Measurements from ENCODE around the gene GJE1. TPM values are rescaled to one million over a fixed set of nuclear protein-coding genes. Genes with fewer than 3 reads are reported as not detected.

GJE1 gene
- total RNA-seq, 1 experiment from 2014 or later = not detected

GRCh38 chr6:142165227-142165626 is 32.5 kb downstream of the GJE1 start:
- no peak for DNase-seq (ENCODE audit: low read depth)

- no peak for DNase-seq (ENCODE audit: low read depth)
Observed at GRCh38 chr6:142167071-142167470, 34.3 kb downstream of the GJE1 start.

GRCh38 chr6:142167486-142167885 is 34.8 kb downstream of the GJE1 start:
- no peak for DNase-seq (ENCODE audit: low read depth)

- DNase-seq (ENCODE audit: low read depth) = no peak
Observed at GRCh38 chr6:142171351-142171750, 38.6 kb downstream of the GJE1 start.

GRCh38 chr6:142172758-142173157 is 40.0 kb downstream of the GJE1 start:
- no peak for DNase-seq (ENCODE audit: low read depth)

- DNase-seq (ENCODE audit: low read depth) = no peak
Observed at GRCh38 chr6:142173980-142174379, 41.3 kb downstream of the GJE1 start.

GRCh38 chr6:142174703-142175102 is 42.0 kb downstream of the GJE1 start:
- no peak for DNase-seq (ENCODE audit: low read depth)

DNA sequence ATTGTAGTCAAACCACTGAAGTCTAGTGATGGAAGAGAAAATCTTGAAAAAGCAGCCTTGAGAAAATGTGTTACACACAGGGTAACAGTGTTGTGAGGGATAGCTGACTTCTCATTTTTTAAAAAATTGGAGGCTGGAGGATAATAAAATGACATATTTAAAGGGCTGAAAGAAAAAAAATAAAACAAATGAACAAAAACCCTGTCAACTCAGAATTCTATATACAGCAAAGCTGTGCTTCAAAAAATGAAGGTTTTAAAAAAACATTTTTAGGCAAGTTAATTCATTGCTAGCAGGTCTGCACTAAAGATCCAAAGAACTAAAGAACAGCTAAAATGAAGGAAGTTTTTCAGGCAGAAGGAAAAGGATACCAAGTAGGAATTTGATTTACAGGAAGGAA is 45.4 kb downstream of the GJE1 start:
- no peak for DNase-seq (ENCODE audit: low read depth)

- no peak for DNase-seq (ENCODE audit: low read depth)
Observed at GRCh38 chr6:142182004-142182403, 49.3 kb downstream of the GJE1 start.

DNA sequence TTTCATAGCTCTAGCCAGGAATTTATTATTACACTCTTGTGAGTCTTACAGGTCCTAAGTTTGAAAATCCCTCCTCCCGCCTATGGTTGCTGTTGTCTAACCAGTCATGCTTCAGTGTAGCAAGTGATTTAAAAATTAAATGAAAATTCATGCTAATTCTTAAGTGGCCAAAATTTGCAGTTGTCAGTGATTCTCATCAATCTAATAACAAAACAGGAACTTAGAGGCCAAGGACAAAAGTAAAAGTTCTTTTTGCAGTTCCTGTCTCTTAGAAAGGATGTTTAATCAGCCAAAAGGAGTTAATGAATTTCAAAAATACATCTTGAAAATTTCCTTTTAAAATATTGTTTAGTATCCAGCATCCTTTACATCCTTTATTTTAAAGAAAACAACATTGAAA is 50.6 kb downstream of the GJE1 start:
- DNase-seq (ENCODE audit: low read depth) = no peak

DNA sequence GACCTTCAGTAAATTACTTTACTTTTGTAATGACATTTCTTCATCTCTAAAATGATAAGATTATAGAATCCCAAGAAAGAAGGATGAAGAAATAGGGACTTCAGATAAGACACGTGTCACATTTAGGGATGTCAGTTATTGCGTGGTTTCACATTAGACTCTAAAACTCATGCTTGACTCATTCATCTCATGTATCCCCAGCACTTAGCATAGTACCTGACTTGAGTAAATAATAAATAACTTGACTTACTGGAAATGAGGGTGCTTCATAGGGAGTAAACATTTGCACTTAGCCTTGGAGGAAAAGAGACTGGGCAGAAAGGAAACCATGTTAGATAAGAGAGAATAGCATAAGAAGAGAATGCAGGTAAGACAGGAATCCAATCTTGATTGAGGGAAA is 51.6 kb downstream of the GJE1 start:
- no peak for DNase-seq (ENCODE audit: low read depth)

Other genes starting within 250 kb of the GJE1 start
- not detected in 2 replicates for gene NMBR, start 14.2 kb downstream of the GJE1 start, total RNA-seq (2014; rRNA removed)
- 72.8 and 82.8 TPM in 2 replicates for gene VTA1, start 14.3 kb downstream of the GJE1 start, total RNA-seq (2014; rRNA removed)
- 1.0 and 1.8 TPM in 2 replicates for gene ADGRG6, start 169.1 kb downstream of the GJE1 start, total RNA-seq (2014; rRNA removed)

All from LHCN-M2 (cell line).